CMK (cell line): ENCODE data around the gene LRRK2.
"Not testable (repeated sequence)": the region's sequence is repeated elsewhere in the genome, so short reads cannot be mapped to it uniquely, and the experiment has no call there.

Experiments
- DNase-seq: peaks from one replicate; pipeline ENCODE4 v3.0.0-alpha.2; 2010; ENCODE audit warnings: low read depth

The LRRK2 gene

DNA sequence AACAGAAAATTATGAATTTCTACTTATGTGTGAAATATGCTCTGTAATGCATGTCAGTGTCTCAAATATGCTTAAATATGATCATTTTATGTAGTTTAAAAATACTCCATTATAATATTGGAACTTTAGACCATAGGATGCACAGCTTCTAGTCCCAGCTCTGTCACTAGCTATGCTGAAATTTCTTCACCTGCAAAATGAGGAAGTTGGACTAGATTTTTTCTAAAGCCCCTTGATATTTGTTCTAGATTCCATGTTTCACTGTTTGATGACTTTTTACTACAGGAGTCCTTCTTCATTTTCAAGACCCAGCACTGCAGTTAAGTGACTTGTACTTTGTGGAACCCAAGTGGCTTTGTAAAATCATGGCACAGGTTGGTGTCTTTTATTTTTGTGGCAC is 90.1 kb downstream of the LRRK2 start:
- DNase-seq = no peak

DNA sequence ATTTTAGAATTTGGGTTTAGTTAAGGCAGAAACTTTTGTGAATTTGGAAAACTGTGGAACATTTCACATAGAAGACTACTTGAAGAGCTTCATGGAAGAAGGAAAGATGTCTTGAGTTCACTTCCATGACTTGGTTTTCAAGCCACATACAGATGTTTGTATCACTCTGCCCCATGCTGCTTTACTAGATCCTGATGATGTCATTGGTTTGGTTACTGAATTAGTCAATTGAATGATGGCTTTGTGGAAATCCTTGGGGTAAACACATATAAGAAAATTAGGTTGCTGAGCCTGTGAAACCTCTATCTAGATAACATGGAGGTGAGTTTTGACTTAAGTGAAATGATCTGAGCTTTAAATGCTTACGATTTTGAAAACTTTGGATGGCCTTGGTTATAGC is 90.6 kb downstream of the LRRK2 start:
- no peak for DNase-seq

DNA sequence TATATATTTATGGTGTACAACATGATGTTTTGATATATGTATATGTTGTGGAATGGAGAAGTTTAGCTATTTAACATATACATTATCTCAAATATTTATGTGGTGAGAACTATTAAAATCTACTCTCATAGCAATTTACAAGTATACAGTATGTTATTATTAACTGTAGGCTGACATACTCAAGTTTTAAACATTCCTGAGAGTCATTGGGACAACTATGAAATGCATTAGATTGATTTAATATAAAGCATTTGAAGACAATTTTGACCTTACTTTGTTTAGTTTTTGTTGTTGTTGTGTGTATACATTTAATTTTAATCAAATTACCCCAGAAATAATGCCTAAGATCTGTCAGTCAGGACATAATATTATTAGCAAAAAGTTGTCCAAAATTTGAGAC is 99.5 kb downstream of the LRRK2 start:
- DNase-seq = no peak

DNA sequence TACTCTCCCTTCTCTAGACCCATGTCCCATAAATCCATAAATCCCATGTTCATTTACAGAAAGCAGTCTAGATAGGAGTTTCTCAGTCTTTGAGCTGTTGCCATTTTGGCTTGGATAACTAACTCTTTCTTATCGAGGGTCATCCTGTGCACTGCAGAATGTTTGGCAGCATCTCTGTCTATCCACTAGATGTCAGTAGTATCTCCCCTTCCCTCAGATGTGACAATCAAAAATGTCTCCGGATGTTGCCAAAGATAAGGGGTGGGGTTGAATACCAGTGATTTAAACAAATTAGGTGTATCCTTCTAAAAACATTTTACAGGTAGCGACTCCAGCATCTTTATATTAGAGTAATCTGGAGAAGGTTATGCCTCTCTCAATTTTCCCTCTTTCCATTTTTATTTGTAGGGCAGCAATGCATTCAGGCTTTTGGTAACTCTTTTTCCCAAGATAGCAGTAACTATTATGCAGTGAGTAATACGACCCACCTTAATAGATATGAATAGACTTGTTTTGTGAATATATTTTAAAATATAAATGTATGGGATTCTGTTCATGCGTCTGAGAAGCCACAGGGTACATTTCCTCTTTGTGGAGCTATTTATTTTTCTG is 100.7 kb downstream of the LRRK2 start:
- no peak for DNase-seq

DNA sequence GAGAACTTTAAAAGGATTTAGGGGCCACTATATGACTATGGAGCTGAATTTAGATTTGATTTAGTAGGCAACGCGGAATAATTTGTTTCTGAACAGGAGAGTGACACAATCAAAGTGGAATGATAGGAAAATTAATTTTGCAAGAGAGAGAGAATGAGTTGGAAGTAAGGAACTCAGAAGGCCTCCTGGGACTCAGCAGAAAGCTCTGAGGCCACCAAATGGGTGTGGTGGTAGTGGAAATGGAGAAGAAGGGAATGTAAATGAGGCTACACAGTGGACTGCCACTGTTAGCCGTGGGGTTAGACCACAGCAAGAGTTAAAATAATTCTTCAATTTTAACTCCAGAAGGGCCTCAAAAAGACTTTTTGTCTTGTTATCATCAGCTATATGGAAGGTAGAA is 102.7 kb downstream of the LRRK2 start:
- DNase-seq = no peak

DNA sequence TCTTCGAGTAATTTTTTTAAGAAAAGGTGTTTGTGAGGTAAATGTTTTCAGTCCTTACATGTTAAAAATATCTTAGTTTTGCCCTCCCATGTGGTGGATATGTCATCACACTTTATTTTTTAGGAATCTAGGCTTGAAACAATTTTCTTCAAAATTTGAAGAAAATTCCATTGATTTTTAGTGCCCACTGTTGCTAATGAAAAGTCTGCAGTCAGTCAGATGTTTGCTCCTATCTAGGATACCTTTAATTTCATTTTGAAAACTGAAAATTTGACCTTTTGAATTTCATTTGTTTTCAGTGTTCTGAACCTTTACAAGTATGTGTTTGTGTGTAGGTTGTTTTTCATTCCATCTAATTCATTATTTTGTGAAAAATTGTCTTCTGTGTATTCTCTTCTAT is 105.4 kb downstream of the LRRK2 start:
- DNase-seq = no peak

DNA sequence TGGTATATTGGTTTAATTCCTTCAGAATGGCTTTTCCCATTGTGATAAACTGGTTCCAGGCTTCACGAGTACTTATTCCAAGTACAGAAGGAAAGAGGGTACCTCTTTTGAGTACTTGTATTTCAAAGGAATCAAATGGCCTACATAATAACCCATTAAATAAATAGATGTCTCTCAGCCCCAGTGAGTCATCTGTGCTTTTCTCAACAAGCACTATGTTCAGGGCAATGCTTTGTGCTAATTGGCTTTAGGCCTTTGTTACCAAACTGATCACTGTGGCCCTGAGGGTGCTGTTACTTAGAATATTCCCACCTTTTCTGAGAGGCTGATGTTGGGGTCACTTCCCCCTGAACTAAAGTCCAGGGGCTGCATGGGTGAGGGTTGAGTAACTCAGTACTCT is 107.1 kb downstream of the LRRK2 start:
- no peak for DNase-seq

DNA sequence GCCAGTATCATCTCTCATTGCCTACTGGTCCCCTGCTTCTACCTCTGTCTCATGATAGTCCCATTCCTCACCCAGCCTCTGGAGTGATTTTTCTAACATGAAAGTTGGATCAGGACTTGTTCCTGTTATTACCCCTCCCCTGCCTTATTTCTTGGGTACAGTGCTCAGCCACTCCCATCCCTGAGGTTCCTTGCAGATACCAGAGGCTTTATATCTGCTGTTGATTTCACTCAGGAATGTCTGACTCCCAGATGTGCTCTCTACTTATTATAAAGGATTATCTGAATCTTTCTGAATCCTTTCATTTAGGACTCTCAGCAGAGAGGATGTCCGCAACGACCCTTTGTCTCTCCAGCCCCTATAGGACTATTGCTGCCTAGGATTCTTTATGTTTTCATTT is 111.2 kb downstream of the LRRK2 start:
- no peak for DNase-seq

DNA sequence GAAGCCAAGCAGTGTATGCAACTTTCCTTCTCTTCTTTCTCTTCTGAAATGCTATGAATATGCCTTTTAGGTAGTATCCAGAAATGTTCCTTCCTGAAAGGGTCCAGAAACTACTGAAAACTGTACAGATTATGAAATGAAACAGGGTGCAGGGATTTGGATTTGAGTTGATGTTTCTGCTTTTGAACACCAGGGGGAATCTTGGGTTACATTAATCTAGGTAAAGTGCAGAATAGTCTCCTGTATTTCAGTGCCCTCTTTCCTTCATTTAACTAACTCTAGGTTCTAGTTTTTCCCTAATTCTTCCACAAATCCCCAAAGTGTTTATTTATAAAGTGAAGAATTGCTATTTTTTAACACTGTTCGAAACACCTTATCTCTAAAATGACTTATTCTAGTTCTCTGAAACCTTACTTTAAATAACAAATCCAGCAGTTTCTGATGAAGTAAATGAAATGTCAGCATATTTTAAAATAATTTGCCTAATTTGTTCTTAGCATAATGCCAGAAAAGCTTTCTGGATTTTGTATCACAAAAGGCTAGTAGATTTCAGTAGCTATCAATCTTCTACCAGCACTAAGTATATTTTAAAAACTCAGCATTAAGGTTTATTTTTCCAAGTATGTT is 111.9 kb downstream of the LRRK2 start:
- DNase-seq = no peak

DNA sequence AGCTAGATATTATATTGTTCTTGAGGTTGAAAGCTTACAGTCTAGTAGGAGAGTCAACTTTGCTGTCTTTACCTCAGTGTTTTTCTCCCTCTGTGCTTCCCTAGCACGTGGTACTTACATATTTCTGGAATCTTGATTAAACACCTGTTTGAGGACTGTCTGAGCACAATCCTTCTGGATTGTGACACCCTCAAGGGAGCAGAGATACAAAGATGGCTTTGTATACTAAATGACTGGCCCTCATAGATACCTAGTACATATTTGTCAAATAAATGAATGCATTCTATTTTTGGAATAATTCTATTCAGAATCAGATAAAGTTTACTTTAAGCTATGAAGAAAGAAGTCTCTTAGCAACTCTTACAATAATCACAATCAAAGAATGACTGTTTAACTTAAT is 113.3 kb downstream of the LRRK2 start:
- no peak for DNase-seq

DNA sequence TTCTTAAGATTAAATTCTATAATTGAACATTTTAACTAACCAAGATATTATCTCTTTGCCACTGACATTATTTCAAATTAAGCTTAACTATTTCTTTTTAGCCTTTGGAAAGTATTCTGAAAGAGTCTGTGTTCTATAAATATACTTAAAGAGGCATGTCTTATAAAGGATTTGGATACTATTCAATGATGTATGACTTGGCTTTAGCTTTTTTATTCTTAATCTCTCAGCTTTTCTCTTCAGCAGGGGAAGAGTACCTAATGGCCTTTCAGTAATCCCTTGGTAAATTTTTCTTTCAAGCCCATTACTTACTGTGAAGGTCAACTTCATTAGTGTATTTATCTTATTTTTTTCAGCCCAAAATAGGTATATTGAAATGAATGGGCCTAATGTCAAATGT is 113.8 kb downstream of the LRRK2 start:
- DNase-seq = no peak

DNA sequence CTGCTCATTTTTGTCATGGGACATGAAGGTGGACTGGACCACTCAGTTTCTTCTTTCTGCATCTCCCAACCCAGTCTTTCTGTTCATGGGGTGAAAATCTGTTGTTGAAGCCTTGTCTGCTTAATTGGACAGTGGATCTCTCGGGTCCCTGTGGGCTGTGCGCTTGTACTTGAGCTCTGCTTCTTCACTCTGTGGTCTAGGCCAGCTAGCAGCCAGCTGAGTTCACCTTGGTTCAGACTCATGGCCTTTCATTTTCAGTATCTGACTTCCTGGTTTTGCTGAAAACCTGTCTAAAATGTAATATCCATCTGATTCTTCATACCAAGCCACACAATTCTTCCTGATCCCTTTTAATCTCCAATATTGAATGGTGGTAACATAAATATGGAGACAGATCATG is 117.2 kb downstream of the LRRK2 start:
- DNase-seq = no peak

DNA sequence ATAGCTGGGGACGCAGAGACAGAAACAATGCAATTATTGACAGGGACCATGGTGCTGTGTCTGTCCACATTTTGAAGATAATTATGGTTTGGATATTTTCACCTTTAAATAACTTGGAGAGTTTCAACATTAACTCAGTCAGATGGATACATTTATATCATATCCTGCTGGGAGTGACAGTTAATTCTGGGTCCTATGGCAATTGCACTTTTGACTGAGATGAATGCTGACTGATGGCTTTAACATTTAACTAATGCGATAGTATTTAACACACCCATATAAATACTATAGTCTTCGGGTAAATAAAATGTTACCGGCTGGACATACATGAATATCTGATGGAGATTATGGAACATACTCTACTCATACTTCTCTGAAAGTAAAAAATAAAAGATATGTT is 118.3 kb downstream of the LRRK2 start:
- DNase-seq = no peak

DNA sequence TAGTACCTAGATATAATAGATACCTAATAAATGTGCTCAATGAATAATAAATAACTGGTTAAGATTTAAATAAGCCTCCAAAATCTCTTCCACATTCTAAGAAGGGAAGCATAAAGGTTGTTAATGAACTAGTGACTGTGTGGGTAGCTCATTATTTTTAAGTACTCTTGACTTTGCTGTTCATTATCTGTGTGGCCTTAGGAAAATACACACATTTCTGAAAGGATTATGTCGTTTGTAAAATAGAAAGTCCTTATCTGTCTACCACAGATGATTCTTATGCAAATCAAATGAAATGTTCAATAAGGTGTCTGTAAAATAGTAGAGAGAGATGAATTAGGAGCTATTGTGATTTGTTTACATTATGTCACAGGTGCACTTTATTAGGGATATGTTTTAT is 119.5 kb downstream of the LRRK2 start:
- DNase-seq = no peak

DNA sequence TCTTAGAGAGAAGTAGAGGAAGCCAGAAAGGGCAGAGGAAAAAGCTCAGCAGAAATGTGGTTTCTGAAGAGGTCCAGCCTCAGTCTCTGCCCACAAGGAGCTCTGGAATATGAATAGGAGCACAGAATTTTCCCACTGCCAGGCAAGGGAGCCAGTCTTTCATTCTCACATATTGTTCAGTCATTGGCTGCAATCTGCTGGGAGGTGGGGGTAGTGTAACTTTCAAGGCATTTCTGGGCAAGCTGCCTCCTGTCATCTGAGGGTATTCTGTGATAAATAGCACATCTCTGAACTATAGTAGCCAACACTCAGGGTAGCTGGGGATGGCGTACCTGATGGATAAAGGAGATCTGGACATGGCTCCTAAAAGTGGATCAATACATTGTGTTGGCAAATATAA is 127.2 kb downstream of the LRRK2 start:
- no peak for DNase-seq

DNA sequence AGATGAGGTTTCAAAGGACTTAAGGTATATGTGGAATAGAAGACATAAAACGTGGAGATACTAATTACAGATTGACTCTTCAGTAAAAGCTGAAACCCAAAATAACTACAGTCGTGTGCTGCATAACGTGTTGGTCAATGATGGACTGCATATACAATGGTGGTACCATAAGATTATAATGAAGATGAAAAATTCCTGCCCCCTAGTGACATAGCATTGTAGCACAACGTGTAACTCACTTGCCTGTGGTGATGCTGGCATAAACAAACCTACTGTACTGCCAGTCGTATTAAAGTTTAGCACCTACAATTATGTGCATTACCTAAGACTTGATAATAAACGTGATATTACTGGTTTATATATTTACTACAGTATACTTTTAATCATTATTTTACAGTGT is 150.3 kb downstream of the LRRK2 start:
- DNase-seq = no peak

DNA sequence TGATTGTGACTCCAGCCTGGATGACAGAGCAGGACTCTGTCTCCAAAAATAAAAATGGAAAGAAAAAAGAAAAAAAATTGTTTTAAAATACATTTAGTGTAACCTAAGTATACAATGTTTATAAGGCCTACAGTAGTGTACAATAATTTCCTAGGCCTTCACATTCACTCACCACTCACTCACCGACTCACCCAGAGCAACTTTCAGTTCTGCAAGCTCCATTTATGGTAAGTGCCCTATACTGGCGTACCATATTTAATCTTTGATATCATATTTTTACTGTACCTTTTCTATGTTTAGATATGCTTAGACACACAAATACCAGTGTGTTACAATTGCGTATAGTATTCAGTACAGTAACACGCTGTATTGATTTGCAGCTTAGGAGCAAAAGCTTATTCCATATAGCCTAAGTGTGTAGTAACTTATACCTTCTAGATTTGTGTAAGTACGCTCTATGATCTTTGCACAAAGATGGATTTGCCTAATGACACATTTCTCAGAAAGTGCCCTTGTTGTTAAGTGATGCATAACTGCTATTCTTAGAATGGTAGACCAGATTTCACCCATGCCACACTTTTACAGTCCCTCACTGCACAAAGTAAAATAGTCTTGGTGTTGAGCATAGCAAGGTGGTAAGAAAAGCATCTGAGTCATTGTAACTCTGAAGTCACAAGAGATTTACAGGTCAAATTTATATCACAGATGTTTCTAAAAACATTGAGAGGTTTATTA is 151.9 kb downstream of the LRRK2 start:
- DNase-seq = no peak

DNA sequence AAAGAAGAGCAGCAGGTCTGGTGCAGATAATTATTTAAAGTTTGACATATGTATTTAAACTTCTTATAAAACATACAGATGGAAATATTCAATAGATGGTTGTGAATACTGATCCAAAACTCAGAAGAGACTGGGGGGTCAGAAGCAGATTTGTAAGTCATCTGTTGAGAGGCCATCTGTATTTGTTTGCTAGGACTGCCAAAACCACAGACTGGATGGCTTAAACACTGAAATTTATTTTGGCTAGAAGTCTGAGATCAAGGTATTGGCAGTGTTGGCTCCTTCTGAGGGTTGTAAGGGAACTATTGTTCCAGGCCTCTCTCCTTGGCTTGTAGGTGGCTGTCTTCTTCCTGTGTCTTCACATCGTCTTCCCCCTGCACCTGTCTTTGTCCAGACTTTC is 153.9 kb downstream of the LRRK2 start:
- DNase-seq = no peak

DNA sequence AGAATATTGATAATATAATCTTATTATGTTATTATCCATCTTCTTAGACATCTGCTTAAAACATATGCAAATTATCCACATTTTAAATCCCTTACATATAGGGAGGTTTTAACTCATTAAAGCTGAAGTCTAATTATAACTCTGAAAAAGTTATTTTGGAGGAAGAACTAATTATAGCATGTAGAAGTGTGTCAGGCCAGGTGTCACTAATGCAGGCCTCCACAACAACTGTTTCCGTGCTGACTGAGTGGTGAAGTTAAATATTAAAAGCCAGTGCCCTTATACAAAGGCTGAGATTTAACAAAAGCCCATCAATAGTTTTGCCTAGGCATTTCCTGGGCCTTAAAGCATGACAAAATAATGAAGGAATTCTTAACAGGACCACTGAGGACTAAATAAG is 157.4 kb downstream of the LRRK2 start:
- DNase-seq = no peak

DNA sequence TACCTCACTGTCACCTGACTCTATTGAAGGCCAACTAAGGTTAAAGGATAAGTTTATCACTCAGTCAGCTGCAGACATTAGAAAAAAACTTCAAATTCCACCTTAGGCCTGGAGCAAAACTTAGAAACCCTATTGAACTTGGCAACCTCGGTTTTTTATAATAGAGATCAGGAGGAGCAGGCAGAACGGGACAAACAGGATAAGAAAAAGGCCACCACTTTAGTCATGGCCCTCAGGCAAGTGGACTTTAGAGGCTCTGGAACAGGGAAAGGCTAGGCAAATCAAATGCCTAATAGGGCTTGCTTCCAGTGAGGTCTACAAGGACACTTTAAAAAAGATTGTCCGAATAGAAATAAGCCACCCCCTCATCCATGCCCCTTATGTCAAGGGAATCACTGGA is 162.5 kb downstream of the LRRK2 start:
- DNase-seq = not testable (repeated sequence)

DNA sequence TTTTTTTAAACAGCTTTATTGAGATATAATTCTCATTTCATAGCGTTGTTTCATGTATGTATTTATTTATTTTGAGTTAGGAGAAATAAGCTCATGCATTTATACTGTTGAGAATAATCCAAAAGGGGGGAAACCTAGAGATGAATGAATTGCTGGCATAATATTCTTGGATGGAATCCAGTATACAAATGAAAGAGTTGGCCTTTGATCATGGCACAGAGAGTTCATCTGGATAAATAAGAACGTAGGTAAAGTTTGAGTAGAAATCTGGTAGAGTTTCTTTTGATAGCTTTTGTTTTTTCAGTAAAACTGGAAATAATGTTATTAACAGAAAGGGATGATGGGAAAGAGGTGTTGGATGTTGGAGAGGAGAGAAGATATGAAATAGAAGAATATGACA is 166.2 kb downstream of the LRRK2 start:
- no peak for DNase-seq

DNA sequence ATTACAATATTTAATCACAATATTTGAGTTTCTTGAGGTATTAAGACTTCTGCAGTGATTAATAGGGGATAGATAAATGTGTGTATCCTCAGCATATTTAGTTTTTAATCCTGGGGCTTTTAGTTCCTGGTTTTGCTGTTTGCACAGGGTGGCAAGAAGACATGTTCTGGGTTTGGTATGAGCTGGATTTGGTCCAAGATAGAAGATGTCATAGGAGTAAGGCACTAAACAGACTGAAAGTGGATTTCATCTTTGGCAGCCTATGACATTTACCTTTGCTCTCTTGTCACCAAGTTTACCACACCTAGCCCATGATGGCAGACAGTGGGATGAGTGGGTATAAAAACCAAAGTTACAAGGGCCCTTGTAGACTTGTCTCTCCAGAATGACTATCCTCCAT is 168.2 kb downstream of the LRRK2 start:
- no peak for DNase-seq

DNA sequence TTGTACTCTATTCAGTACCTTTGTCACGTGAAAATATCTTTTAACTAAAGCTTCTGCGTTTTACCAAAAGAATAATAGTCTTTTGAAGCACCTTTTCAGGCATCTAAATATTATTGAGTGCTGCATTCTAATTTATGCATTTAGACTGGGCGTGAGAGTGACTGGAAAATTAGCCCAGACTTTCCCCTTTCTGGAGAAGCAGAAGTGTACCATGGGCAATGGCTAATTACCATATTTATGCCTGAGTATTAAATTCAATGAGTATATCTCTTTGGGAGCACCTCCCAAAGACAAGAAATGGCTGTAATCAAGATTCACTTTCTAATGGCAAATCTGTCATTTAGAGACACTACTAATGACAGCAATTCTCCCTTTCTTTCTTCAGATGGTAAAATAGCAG is 174.9 kb downstream of the LRRK2 start:
- DNase-seq = no peak

DNA sequence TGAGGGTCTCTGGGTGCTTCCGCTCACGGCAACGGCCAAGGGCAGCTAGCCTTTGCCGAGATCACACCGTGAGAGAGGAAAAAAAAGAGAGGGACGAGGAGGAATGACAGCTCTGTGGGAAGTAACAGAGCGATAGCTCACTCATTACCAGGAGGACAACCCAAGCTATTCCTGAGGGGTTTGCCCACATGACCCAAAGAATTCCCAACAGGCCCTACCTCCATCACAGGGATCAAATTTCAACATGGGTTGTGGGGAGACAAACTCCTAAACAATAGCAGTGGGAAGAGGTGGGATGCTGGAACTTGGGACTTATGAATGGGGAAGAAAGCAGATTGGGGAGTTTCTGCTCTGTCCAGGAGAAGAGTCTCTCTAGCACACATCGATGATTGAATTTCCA is 180.6 kb downstream of the LRRK2 start:
- DNase-seq = no peak
